HG03520 (cell line): ENCODE data around the gene CGRRF1.

Source experiments
- ATAC-seq: cut with Tn5 transposase; IDR thresholded peaks from one replicate; pipeline ENCODE4 v1.9.1; 2021; ENCODE audit warnings: mild to moderate bottlenecking, moderate library complexity; ENCODE audit not compliant: unreplicated experiment

The CGRRF1 gene

DNA sequence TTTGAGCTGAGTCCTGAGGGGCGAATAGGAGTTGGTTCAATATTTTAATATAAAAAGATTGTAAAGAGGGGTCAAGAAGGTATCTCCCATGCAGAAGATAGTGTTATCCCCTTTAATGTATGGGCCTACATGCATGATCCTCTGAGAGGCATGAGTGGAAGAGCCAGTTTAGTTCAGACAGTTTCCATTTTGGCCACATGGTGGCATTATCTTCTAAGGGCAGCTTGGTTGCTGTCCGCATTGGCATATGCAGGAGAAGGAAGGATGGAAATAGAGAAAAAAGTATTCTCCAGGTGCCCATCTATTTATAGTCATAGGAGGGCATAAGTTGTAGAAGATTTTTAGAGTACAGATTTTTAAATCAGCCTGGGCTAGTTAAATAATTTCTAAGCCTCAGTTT lies 62.6 kb downstream of the CGRRF1 start:
- ATAC-seq: no peak

DNA sequence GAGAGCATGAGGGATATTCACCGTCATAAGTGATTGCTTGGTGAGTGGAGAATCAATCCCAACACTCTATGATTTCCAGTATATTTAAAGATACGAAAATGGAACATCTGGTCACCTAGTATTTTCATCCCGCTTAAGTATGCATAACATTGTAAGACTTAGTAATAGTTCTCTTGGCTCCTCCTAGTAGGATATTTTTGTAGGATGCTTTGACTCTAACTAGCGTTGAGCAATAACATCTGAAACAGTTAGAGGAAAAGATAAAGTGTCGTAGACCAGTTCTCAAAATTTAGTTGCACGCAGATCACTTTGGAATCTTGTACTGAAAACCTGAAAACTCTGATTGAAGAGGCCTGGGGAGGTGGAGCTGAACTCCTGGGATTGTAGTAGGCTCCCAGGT lies 64.8 kb downstream of the CGRRF1 start:
- no peak for ATAC-seq

DNA sequence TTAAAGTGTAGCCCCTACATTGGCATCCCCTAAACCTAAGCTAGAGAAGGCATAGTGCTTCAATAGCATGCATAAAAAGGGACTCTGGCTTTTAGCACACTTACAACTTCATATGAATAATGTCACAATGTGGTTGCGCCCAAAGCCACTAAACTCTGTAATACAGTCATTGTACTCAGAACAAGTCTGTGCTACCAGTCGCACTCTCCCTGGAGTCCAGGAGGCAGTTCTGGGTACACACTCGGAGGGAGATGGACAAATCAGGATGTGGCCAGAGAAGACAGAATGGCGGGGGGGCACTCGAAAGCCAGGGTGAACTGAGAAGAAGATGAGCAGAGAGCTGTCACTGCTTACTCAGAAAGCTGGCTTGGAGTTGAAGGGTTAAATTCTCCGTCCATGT lies 67.8 kb downstream of the CGRRF1 start:
- ATAC-seq: no peak

DNA sequence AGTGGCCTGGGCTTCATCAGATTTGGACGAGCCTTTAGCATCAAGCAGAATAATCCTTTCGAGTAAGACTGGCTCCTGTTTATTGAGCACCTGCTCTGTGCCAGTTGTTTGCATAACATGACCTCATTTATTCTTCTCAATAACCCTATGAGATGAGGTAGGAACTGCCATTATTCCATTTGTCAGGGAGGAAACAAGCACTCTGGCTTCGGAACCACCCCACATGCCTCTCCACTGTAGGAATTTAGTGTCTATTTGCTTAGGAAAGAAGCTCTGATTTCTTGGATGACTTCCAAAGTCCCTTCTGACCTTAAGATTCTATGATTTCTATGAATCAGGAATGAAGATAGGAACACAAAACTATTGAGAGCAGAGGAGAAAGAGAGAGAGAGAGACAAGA lies 68.3 kb downstream of the CGRRF1 start:
- ATAC-seq: no peak

DNA sequence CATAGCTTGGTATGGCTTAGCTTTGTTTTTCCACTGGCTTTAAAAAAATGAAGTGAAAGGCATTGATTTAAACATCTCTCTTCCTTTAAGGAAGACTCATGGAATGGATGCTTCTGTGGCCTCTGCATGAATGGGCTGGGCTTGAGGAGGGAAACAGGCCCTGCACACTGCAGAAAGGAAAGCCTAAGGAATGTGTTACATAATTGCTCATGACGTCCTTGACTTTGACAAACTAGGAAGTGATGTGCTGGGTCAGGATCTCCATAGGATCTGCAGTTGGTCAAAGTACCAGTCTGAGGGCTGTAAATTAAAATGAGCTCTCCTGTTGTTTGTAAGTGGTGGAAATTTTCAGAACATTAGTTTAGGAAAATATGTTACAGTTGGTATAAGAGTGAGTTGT lies 69.9 kb downstream of the CGRRF1 start:
- no peak for ATAC-seq

DNA sequence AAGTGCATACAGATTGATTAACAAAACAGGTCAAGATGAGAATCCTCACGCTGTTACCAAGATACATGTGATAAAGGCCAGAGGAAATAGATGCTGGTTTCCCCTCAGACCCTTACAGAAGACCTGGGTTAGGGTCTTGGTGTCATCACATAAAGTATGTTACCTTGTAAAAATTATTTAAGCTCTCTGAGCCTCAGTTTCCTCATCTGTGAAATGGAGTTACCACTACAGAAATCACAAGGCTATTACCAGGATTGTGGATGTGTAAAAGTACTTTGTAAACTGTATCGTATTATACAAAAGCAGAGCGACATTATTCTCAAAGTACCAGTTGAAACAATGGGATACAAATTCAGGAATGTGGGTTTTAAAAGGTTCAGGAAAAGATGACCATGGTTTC lies 71.2 kb downstream of the CGRRF1 start:
- ATAC-seq: no peak

DNA sequence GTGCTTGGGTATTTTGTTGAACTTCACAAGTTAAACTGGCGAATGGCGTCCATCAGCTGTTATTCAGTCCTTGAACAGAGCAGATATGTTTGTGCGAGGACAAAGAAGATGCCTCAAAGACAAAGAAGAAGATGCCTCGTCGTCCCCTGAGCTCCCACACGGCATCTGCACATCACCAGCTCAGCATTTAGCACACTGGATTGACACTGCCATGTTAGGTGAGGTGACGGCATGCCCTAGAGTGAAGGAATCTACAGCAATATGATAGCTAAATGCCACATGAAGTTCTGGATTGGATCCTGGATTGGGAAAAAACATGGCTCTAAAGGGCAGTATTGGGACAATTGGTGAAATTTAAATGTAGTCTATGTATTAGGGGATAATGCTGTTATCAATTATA lies 72.6 kb downstream of the CGRRF1 start:
- ATAC-seq: no peak

DNA sequence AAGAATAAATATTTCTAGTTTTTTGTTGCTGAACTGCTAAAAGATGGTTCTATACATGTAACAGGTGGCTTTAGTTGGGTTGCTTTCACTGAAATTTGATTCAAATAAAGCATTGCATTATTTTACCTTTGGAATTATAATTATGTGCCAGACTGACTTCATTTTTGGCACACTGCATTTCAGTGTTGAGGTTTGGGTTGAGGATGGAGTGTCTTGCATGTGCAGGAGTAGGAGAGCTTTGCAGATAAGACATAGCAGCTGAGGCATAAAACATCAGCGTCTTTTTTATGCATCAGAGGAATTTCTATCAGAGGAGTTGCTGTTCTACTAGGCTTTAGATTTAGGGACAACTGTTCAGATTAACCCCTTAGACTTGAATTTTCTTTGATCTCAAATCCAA lies 74.4 kb downstream of the CGRRF1 start:
- ATAC-seq: no peak

DNA sequence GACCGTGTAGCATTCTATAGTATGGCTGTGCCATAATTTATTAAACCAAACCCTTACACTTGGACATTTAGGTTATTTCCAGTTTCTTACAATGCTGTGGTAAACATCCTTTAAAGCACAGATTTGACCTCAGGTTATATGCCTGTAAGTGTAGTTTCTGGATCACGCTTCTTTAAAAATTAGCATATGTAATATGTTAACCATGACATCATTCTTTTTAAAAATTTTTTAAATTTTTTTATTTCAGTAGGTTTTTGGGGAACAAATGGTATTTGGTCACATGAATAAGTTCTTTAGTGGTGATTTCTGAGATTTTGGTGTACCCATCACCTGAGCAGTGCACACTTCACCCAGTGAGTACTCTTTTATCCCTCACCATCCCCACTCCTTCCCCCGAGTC lies 75.5 kb downstream of the CGRRF1 start:
- no peak for ATAC-seq
